ENCODE data around the gene FGF12.

Gene FGF12

DNA sequence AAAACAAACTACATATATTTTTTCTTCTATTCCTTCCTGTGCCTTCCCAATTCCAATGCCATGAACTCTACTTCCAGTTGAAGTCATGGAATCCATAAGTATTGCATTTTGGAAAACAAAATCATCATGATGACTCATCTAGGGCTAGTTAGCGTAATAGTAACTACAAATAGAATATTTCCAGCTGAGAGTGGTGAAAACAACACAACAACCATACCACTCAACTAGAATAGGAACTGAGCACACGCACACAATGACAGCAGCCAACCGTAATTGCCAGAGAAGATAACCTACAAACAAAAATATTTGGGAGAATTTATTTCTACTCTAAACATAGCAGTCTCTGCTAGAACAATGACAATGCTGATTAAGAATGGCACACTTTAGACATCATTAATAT is 225.9 kb downstream of the FGF12 start:
- in situ Hi-C loops (cut with MboI; ENCODE audit: low sequenced_read_pairs, unreplicated experiment) = no loop called here
- no peak for DNase-seq (ENCODE audit: low spot score)
- TF ChIP-seq CTCF (IDR thresholded peaks at IDR 0.05; ENCODE audit: borderline replicate concordance, control extremely low read depth, extremely low read depth, insufficient read depth, missing control alignments) = no peak

- in situ Hi-C loops (cut with MboI; ENCODE audit: low sequenced_read_pairs, unreplicated experiment) = no loop called here
- no peak for DNase-seq (ENCODE audit: low spot score)
These were observed 230.3 kb downstream of the FGF12 start for GRCh38 chr3:192496905-192497587.

GRCh38 chr3:192494174-192494573 is 233.2 kb downstream of the FGF12 start:
- DNase-seq (ENCODE audit: low spot score) = no peak

More at GRCh38 chr3:192496905-192497587, 230.3 kb downstream of the FGF12 start:
- no peak for TF ChIP-seq CTCF (IDR thresholded peaks at IDR 0.05; ENCODE audit: borderline replicate concordance, control extremely low read depth, extremely low read depth, insufficient read depth, missing control alignments)

GRCh38 chr3:192490720-192491119 is 236.6 kb downstream of the FGF12 start:
- in situ Hi-C loops (cut with MboI; ENCODE audit: low sequenced_read_pairs, unreplicated experiment) = no loop called here
- TF ChIP-seq CTCF (IDR thresholded peaks at IDR 0.05; ENCODE audit: borderline replicate concordance, control extremely low read depth, extremely low read depth, insufficient read depth, missing control alignments) = no peak
- no peak for DNase-seq (ENCODE audit: low spot score)

More at GRCh38 chr3:192494174-192494573, 233.2 kb downstream of the FGF12 start:
- TF ChIP-seq CTCF (IDR thresholded peaks at IDR 0.05; ENCODE audit: borderline replicate concordance, control extremely low read depth, extremely low read depth, insufficient read depth, missing control alignments) = no peak
- in situ Hi-C loops (cut with MboI; ENCODE audit: low sequenced_read_pairs, unreplicated experiment) = no loop called here

GRCh38 chr3:192489579-192489978 is 237.8 kb downstream of the FGF12 start:
- no peak for DNase-seq (ENCODE audit: low spot score)
- TF ChIP-seq CTCF (IDR thresholded peaks at IDR 0.05; ENCODE audit: borderline replicate concordance, control extremely low read depth, extremely low read depth, insufficient read depth, missing control alignments) = no peak
- in situ Hi-C loops (cut with MboI; ENCODE audit: low sequenced_read_pairs, unreplicated experiment) = no loop called here

DNA sequence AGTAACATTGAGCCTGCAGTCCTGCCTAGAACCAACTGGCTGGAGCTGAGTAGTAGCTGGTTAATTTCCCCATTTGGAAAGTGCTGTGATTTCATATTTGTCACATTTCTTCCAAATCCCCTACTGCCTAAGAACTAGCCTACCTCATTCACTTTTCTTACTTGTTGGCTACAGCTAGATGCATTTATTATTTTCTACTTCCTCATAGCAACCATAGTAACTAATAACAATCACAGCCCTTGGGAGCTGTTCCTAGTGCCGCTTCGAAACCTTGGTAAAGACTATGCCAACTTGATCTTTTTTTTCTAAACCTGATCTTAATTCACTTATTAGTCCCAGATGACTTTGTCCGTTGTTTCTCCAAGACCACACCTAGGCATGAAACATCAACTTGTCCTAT is 240.3 kb downstream of the FGF12 start:
- no peak for DNase-seq (ENCODE audit: low spot score)
- in situ Hi-C loops (cut with MboI; ENCODE audit: low sequenced_read_pairs, unreplicated experiment) = no loop called here
- no peak for TF ChIP-seq CTCF (IDR thresholded peaks at IDR 0.05; ENCODE audit: borderline replicate concordance, control extremely low read depth, extremely low read depth, insufficient read depth, missing control alignments)
